Sigmoid colon (tissue), 7 donors: ENCODE data around the gene ADRA2B. TPM values are rescaled to one million over a fixed set of nuclear protein-coding genes. Genes with fewer than 3 reads are reported as not detected.
A peak's percentile ranks its signal among the peaks of the same experiment; 100 is the strongest.

Source experiments
- DNase-seq: peaks from one replicate; pipeline ENCODE4 v3.0.0-alpha.2; 2019
- H3K27ac ChIP-seq, 4 donors: fragments of 200-600 bp; sonication (generic); one replicate each; pipeline ENCODE4 v1.5.1; 2016 to 2019; ENCODE audit warnings: mild to moderate bottlenecking in 1 of 4
- H3K27me3 ChIP-seq, 3 donors: fragments of 200-600 bp; sonication (generic); one replicate each; pipeline ENCODE4 v1.5.1; 2019; ENCODE audit warnings: mild to moderate bottlenecking in 1 of 3
- H3K36me3 ChIP-seq, 4 donors: fragments of 200-600 bp; sonication (generic); one replicate each; pipeline ENCODE4 v1.5.1; 2016 to 2019
- H3K4me1 ChIP-seq, 4 donors: fragments of 200-600 bp; sonication (generic); one replicate each; pipeline ENCODE4 v1.5.1; 2017 to 2019
- H3K4me3 ChIP-seq, 4 donors: fragments of 200-600 bp; sonication (generic); one replicate each; pipeline ENCODE4 v1.5.1; 2017 to 2019; ENCODE audit warnings: mild to moderate bottlenecking in 2 of 4, moderate library complexity in 1 of 4
- H3K9me3 ChIP-seq, 4 donors: fragments of 200-600 bp in 3 of 4; sonication (generic) in 3 of 4; one replicate each; pipeline versions ENCODE4 v1.5.1 to v1.6.1; 2013 to 2019
- EP300 ChIP-seq, 4 donors: sonication (generic); formaldehyde crosslinking; IDR thresholded peaks; one replicate each; pipeline ENCODE4 v1.6.1; 2017; ENCODE audit warnings: antibody characterized with exemption in 4 of 4
- POLR2A ChIP-seq, 2 donors: fragments of 450-650 bp; IDR thresholded peaks; one replicate each; pipeline ENCODE4 v1.6.1; 2016; ENCODE audit warnings: antibody characterized with exemption in 2 of 2, mild to moderate bottlenecking in 2 of 2, moderate library complexity in 2 of 2
- POLR2AphosphoS5 ChIP-seq, 4 donors: sonication (generic); formaldehyde crosslinking; IDR thresholded peaks; one replicate each; pipeline ENCODE4 v1.6.1; 2017; ENCODE audit warnings: antibody characterized with exemption in 4 of 4
- WGBS, 2 donors: extraction: QIAGEN DNeasy Blood & Tissue Kit; methylation state at CpG; one replicate each; pipeline ENCODE4 v1.1.7; 2013; 5-methylcytosine and 5-hydroxymethylcytosine counted together
- intact Hi-C: fragments of 100-400 bp; cut with DNase I; formaldehyde crosslinking; loops from one replicate; pipeline ENCODE4 v1.15.1; 2023
- polyA plus RNA-seq, 3 donors: library from polyadenylated mRNA; stranded (reverse); fragments of 200-250 nt; gene quantifications; one replicate each; pipeline ENCODE4 v1.2.3, GENCODE V29; 2013
- total RNA-seq, 4 donors: library from RNA; depleted of rRNA; stranded (reverse); fragments of >200 nt; gene quantifications; one replicate each; pipeline ENCODE4 v1.1.0, GENCODE V29; 2016
- TF ChIP-seq, protein P1 (sequence below), 4 experiments: fragments of 450-650 bp in 3 of 4; fragments of 200-600 bp in 1 of 4; IDR thresholded peaks; one replicate each; pipeline ENCODE4 v1.5.1; 2016 to 2019; ENCODE audit warnings: antibody characterized with exemption in 4 of 4, mild to moderate bottlenecking in 3 of 4, moderate library complexity in 2 of 4
- donor health status: healthy with polysubstance abuse.
- donor health status: Bipolar disorder and iron deficiency.
- donor health status: healthy.

ADRA2B gene
- total and polyA plus RNA-seq, 7 donors: under 0.01 to 1.4 (median 0.54) TPM; not detected in 1

DNA sequence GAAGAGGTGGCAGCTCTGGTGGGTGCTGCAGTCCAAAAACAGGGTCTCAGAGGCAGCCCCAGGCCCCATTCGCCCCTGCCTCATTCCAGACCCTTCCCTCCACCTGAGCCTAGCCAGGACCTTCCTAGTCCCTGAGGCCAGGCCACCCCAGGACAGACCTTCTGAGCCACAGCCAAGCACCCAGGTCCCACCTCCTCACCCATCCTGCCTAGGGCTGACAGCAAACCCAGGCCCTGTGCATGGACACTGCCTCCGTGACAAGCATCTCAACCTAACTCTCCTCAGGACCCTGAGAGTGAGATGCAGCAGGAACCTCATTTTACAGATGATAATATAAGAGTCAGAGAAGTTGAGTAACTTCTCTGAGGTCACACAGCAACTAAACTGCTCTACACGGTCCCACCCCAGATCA is 15.5 kb downstream of the ADRA2B start:
- 83 to 84% methylated on average over 3 of the region's 3 CpGs for WGBS, 2 donors
- peak; percentile 29 for DNase-seq
- TF ChIP-seq POLR2A (IDR thresholded peaks at IDR 0.05) (no peak), EP300 (IDR thresholded peaks at IDR 0.05) (no peak), POLR2AphosphoS5 (IDR thresholded peaks at IDR 0.05) (no peak)
- TF ChIP-seq, protein P1, sequence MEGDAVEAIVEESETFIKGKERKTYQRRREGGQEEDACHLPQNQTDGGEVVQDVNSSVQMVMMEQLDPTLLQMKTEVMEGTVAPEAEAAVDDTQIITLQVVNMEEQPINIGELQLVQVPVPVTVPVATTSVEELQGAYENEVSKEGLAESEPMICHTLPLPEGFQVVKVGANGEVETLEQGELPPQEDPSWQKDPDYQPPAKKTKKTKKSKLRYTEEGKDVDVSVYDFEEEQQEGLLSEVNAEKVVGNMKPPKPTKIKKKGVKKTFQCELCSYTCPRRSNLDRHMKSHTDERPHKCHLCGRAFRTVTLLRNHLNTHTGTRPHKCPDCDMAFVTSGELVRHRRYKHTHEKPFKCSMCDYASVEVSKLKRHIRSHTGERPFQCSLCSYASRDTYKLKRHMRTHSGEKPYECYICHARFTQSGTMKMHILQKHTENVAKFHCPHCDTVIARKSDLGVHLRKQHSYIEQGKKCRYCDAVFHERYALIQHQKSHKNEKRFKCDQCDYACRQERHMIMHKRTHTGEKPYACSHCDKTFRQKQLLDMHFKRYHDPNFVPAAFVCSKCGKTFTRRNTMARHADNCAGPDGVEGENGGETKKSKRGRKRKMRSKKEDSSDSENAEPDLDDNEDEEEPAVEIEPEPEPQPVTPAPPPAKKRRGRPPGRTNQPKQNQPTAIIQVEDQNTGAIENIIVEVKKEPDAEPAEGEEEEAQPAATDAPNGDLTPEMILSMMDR (IDR thresholded peaks at IDR 0.05): no peak
- H3K4me1 ChIP-seq: no peaks in the 10 kb centered on the region
- no peaks in the 10 kb centered on the region for H3K27me3 ChIP-seq
- no peak overlapping the region for H3K4me3 ChIP-seq
- no peaks in the 10 kb centered on the region for H3K36me3 ChIP-seq
- no peak overlapping the region for H3K27ac ChIP-seq
- peaks cover 0 to 14% (median 7%) of the 10 kb centered on the region in 4 donors for H3K9me3 ChIP-seq
- intact Hi-C loops: no loop called here

DNA sequence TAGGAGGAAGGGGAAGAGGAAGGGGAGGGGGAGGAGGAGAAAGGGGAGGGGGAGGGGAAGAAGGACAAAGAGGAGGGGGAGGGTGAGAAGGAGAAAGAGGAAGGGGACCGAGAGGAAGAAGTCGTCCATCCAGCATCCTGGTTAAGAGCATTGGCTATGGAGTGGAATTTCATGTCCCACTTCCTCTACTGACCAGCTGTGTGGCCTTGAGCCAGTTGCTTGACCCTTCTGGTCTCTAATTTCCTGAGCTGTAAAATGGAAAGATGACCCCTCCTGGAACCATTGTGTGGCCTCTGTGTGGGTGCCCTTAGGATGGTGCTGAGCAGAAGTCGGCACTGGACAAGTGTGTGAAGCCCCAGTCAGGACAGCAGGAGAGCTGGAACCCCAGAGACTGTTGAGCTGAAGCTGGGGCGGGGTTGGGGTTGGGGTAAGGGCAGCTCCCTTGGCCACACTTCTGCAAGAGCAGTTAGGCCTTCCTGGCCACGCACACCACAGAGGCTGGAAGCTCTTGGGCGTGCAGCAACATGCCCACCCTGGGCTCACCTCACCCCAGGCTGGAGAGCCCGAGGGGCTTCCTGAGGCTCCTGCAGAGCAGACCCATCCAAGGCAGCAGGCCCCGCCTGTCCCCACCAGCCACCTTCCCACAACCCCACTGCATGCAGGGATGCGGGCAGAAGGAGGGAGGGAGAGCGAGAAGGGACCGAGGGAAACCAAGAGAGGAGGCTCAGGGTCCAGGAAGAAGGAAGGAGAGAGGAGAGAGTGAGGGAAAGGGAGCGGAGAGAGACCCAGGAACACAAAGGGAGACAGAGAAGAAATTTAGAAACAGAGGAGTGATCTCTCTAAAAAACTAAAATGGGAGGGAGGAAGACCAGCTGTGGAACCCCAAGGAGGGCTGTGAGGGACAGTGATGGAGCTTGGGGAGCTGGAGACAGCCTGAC is 16.2 kb downstream of the ADRA2B start:
- WGBS, 2 donors: 79% methylated on average over 12 of the region's 12 CpGs
- no peak overlapping the region for H3K4me3 ChIP-seq
- peaks cover 0 to 6% (median 1%) of the 10 kb centered on the region in 4 donors for H3K9me3 ChIP-seq
- H3K4me1 ChIP-seq: no peaks in the 10 kb centered on the region
- no peaks in the 10 kb centered on the region for H3K27me3 ChIP-seq
- TF ChIP-seq EP300 (IDR thresholded peaks at IDR 0.05): no peak
- H3K27ac ChIP-seq: peak overlapping the region in 1 of 4 donors; percentile 18
- H3K36me3 ChIP-seq: no peaks in the 10 kb centered on the region
- intact Hi-C loops: no loop called here
- peak; percentile 45 for DNase-seq

DNA sequence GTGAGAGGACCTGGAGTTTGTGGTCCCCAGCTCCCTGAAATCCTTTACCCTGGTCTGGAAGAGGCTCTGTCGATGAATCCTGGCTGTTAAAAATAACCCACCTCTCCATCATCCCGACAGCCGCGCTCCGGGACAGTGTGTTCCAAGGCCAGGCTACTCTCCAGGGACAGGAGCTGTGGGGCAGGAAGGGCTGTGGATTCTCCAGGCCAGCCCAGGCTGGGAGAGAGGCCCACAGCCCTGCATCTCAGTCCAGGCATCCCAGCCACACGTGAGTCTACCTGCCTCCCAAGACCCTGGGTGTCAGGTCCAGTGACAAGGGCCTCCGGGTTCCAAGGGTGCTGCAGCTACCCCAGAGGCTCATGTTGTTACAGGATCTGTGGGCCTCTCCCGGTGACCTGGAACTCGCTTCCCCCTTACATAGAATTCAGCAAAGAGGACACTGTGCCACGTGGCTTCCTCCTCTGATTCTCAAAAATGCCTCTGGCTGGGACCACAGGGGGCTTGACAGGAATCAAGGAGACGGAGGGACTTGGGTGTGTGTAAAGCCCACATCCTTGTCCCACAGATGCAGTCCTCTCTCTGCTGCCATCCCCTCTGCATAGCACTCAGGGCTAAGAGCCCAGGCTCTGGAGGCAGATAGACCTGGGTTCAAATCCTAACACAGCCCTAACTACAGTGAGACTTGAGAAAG is 17.3 kb downstream of the ADRA2B start:
- WGBS, 2 donors: 82 to 88% methylated on average over 11 of the region's 11 CpGs
- intact Hi-C loops: no loop called here
- Histone ChIP-seq H3K4me3 (no peak overlapping the region), H3K4me1 (no peaks in the 10 kb centered on the region), H3K27me3 (no peaks in the 10 kb centered on the region), H3K36me3 (no peaks in the 10 kb centered on the region), H3K9me3 (no peaks in the 10 kb centered on the region), H3K27ac (peak overlapping the region in 3 of 4 donors; percentile 23 to 48 (median 34))
- DNase-seq: peak; percentile 68
- TF ChIP-seq POLR2A (IDR thresholded peaks at IDR 0.05): no peak
- TF ChIP-seq, protein P1 (IDR thresholded peaks at IDR 0.05): no peak
- no peak for TF ChIP-seq EP300 (IDR thresholded peaks at IDR 0.05)
- peak in 1 of 4 donors; percentile 15 for TF ChIP-seq POLR2AphosphoS5 (IDR thresholded peaks at IDR 0.05)

DNA sequence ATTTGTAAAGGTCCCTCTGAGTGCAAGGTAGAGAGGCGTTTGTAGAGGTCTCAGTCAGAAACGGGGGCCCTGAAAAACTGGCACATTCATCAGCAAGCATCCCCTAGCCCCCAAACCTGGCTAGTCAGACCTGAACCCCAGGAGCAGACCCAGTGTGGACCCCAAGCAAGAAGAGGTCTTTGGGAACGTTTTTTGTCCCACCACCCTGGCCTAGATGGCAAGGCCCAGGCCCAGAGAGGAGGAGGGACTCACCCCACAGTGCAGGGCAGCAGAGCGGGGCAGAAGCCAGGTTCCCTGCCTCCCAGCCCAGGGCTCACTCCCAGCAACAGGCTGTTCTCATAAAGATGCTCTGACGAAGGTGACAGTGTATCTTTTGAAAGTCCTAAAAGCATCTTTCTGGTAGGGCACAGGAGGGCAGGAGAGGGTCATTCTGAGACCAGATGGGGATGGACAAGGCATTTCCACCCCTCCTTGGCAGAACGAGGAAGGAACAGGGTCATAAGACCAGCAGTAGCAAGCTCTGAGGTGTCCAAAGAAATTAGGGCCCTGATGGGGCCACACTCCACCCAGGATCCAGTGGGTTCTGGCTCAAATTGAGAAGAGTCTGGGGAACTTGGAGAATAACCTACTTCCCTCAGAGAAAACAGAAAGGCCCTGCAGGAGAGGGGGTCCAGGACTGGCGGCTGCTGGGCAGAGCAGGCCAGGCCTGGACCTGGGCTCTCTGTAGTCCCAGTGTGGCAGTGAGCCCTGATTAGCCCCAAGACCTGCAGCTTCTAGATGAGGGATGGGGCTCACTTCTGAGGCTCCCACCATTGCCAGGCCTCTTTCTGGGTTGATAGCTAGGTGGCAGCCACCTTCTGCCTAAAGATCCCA is 18.2 kb downstream of the ADRA2B start:
- intact Hi-C loops: no loop called here
- H3K27ac ChIP-seq: peak overlapping the region in 3 of 4 donors; percentile 7 to 48 (median 34)
- H3K27me3 ChIP-seq: no peaks in the 10 kb centered on the region
- H3K4me3 ChIP-seq: no peak overlapping the region
- H3K4me1 ChIP-seq: no peaks in the 10 kb centered on the region
- TF ChIP-seq POLR2A (IDR thresholded peaks at IDR 0.05) (no peak), POLR2AphosphoS5 (IDR thresholded peaks at IDR 0.05) (no peak), EP300 (IDR thresholded peaks at IDR 0.05) (no peak)
- TF ChIP-seq, protein P1 (IDR thresholded peaks at IDR 0.05): no peak
- 76 to 80% methylated on average over 7 of the region's 7 CpGs for WGBS, 2 donors
- DNase-seq: peak; percentile 50
- H3K36me3 ChIP-seq: no peaks in the 10 kb centered on the region
- no peaks in the 10 kb centered on the region for H3K9me3 ChIP-seq
